H9 (cell line): ENCODE data around the gene TMC2. TPM values are rescaled to one million over a fixed set of nuclear protein-coding genes. Genes with fewer than 3 reads are reported as not detected.
"Not testable (repeated sequence)": the region's sequence is repeated elsewhere in the genome, so short reads cannot be mapped to it uniquely, and the experiment has no call there.

Experiments
- DNase-seq: peaks from one replicate; pipeline ENCODE4 v3.0.0-alpha.2; 2017
- H2AFZ ChIP-seq: one replicate; pipeline ENCODE4 v1.6.1; 2013; ENCODE audit warnings: mild to moderate bottlenecking, low read length, control low read depth, moderate library complexity
- H2AK5ac ChIP-seq: 2 replicates; pipeline ENCODE4 v1.6.1; 2013; ENCODE audit warnings: low read length, control low read depth, mixed read lengths; ENCODE audit not compliant: insufficient read length
- H2BK120ac ChIP-seq: one replicate; pipeline ENCODE4 v1.6.1; 2013; ENCODE audit warnings: low read depth, mild to moderate bottlenecking, low read length, control low read depth, inconsistent platforms; ENCODE audit not compliant: poor library complexity, severe bottlenecking
- H2BK12ac ChIP-seq: 2 replicates; pipeline ENCODE4 v1.6.1; 2013; ENCODE audit warnings: low read length, control low read depth, mixed read lengths, low read depth; ENCODE audit not compliant: insufficient read length
- H2BK15ac ChIP-seq: 2 replicates; pipeline ENCODE4 v1.6.1; 2013; ENCODE audit warnings: low read depth, low read length, control low read depth
- H2BK20ac ChIP-seq: one replicate; pipeline ENCODE4 v1.6.1; 2013; ENCODE audit warnings: low read depth, mild to moderate bottlenecking, low read length, control low read depth, inconsistent platforms; ENCODE audit not compliant: poor library complexity, severe bottlenecking
- H2BK5ac ChIP-seq: 2 replicates; pipeline ENCODE4 v1.6.1; 2013; ENCODE audit warnings: low read length, control low read depth, mixed read lengths; ENCODE audit not compliant: insufficient read length
- H3K14ac ChIP-seq: 2 replicates; pipeline ENCODE4 v1.6.1; 2013; ENCODE audit warnings: low read length, control low read depth; ENCODE audit not compliant: insufficient read depth
- H3K18ac ChIP-seq: 2 replicates; pipeline ENCODE4 v1.6.1; 2013; ENCODE audit warnings: low read depth, mild to moderate bottlenecking, mixed read lengths, low read length, control low read depth; ENCODE audit not compliant: insufficient read length
- H3K23ac ChIP-seq: 2 replicates; pipeline ENCODE4 v1.6.1; 2013; ENCODE audit warnings: low read length, control low read depth, mixed read lengths, low read depth; ENCODE audit not compliant: insufficient read length
- H3K23me2 ChIP-seq: 2 replicates; pipeline ENCODE4 v1.6.1; 2013; ENCODE audit warnings: low read depth, mild to moderate bottlenecking, mixed read lengths, low read length, control low read depth; ENCODE audit not compliant: insufficient read length, poor library complexity, severe bottlenecking
- H3K27ac ChIP-seq: 2 replicates; pipeline ENCODE4 v1.5.1; 2013; ENCODE audit warnings: low read length, control low read depth, mixed read lengths, low read depth; ENCODE audit not compliant: insufficient read length
- H3K27me3 ChIP-seq: 2 replicates; pipeline ENCODE4 v1.6.1; 2013; ENCODE audit warnings: low read length, control low read depth, inconsistent platforms; ENCODE audit not compliant: insufficient read depth
- H3K4ac ChIP-seq: 2 replicates; pipeline ENCODE4 v1.6.1; 2013; ENCODE audit warnings: low read depth, mild to moderate bottlenecking, control low read depth, inconsistent platforms, low read length, moderate library complexity
- H3K4me1 ChIP-seq: 2 replicates; pipeline ENCODE4 v1.6.1; 2013; ENCODE audit warnings: low read length, control low read depth, inconsistent platforms; ENCODE audit not compliant: insufficient read depth
- H3K4me2 ChIP-seq: 2 replicates; pipeline ENCODE4 v1.6.1; 2013; ENCODE audit warnings: low read length, control low read depth, mixed read lengths; ENCODE audit not compliant: insufficient read length, insufficient read depth
- H3K56ac ChIP-seq: 2 replicates; pipeline ENCODE4 v1.6.1; 2013; ENCODE audit warnings: low read depth, mild to moderate bottlenecking, mixed read lengths, low read length, control low read depth; ENCODE audit not compliant: insufficient read length
- H3K79me1 ChIP-seq: 2 replicates; pipeline ENCODE4 v1.6.1; 2013; ENCODE audit warnings: low read depth, mild to moderate bottlenecking, moderate library complexity, low read length, control low read depth, inconsistent platforms; ENCODE audit not compliant: insufficient read depth, poor library complexity, severe bottlenecking
- H3K79me2 ChIP-seq: 2 replicates; pipeline ENCODE4 v1.6.1; 2013; ENCODE audit warnings: low read length, control low read depth, inconsistent platforms; ENCODE audit not compliant: insufficient read depth
- H3K9ac ChIP-seq: 2 replicates; pipeline ENCODE4 v1.6.1; 2013; ENCODE audit warnings: low read length, control low read depth, mixed read lengths; ENCODE audit not compliant: insufficient read length; ENCODE audit errors: extremely low read depth
- H3K9me3 ChIP-seq: one replicate; pipeline ENCODE4 v1.6.1; 2013; ENCODE audit warnings: low read depth, low read length, inconsistent platforms; ENCODE audit not compliant: control insufficient read depth
- H3T11ph ChIP-seq: one replicate; pipeline ENCODE4 v1.6.1; 2013; ENCODE audit warnings: mild to moderate bottlenecking, low read length, control low read depth, inconsistent platforms
- H4K20me1 ChIP-seq: one replicate; pipeline ENCODE4 v1.6.1; 2013; ENCODE audit not compliant: control insufficient read depth, insufficient read length, insufficient read depth
- H4K5ac ChIP-seq: 2 replicates; pipeline ENCODE4 v1.6.1; 2013; ENCODE audit warnings: low read depth, mild to moderate bottlenecking, mixed read lengths, low read length, control low read depth; ENCODE audit not compliant: insufficient read length
- H4K8ac ChIP-seq: replicated peaks from 2 replicates; pipeline ENCODE4 v1.6.1; 2013; ENCODE audit warnings: low read length, control low read depth, mixed read lengths, low read depth; ENCODE audit not compliant: insufficient read length
- H4K91ac ChIP-seq: 2 replicates; pipeline ENCODE4 v1.6.1; 2013; ENCODE audit warnings: low read depth, mild to moderate bottlenecking, moderate library complexity, mixed read lengths, low read length, control low read depth; ENCODE audit not compliant: insufficient read length
- H3K27ac Mint-ChIP-seq, 3 experiments: 2 replicates in 2 of 3; 3 replicates in 1 of 3; pipeline ENCODE4 v1.8.0; 2020 to 2021; ENCODE audit warnings: mixed read lengths in 3 of 3, mild to moderate bottlenecking in 1 of 3, moderate library complexity in 1 of 3
- H3K27me3 Mint-ChIP-seq: 2 replicates; pipeline ENCODE4 v1.8.0; 2021; ENCODE audit warnings: low read depth, mild to moderate bottlenecking, moderate library complexity, mixed read lengths
- H3K36me3 Mint-ChIP-seq, 3 experiments: 2 replicates in 2 of 3; 3 replicates in 1 of 3; pipeline ENCODE4 v1.8.0; 2020 to 2021; ENCODE audit warnings: low read depth in 3 of 3, mixed read lengths in 3 of 3; ENCODE audit not compliant: insufficient read depth in 1 of 3
- H3K4me1 Mint-ChIP-seq, 2 experiments: 2 replicates each; pipeline ENCODE4 v1.8.0; 2020; ENCODE audit warnings: mixed read lengths in 2 of 2
- H3K4me3 Mint-ChIP-seq, 2 experiments: 2 replicates in 1 of 2; 3 replicates in 1 of 2; pipeline ENCODE4 v1.8.0; 2020 to 2021; ENCODE audit warnings: mild to moderate bottlenecking in 2 of 2, mixed read lengths in 2 of 2, moderate library complexity in 1 of 2
- H3K9me3 Mint-ChIP-seq, 2 experiments: 2 replicates in 1 of 2; 3 replicates in 1 of 2; pipeline ENCODE4 v1.8.0; 2020; ENCODE audit warnings: mild to moderate bottlenecking in 2 of 2, mixed read lengths in 2 of 2, moderate library complexity in 1 of 2
- WGBS: extraction: QIAGEN DNeasy Blood & Tissue Kit; methylation state at CpG from one replicate; pipeline ENCODE4 v1.1.7; 2013; ENCODE audit warnings: missing lambda C conversion rate, low lambda C conversion rate, mixed read lengths; ENCODE audit not compliant: insufficient read length; ENCODE audit errors: extremely low coverage; 5-methylcytosine and 5-hydroxymethylcytosine counted together
- total RNA-seq: library from RNA; stranded (reverse); gene quantifications from 2 replicates; pipeline ENCODE4 v1.2.1, GENCODE V29; 2021
- TF ChIP-seq, protein P1 (sequence below): fragments of 200-600 bp; sonication (generic); conservative IDR thresholded peaks from 3 replicates; pipeline ENCODE4 v1.8.0; 2021; ENCODE audit warnings: antibody characterized with exemption, mild to moderate bottlenecking

TMC2 gene
- total RNA-seq, 1 experiment from 2014 or later: not detected

GRCh38 chr20:2680046-2680445 lies 143.7 kb downstream of the TMC2 start:
- no peaks in the 10 kb centered on the region for H3K9me3 Mint-ChIP-seq
- H3K27me3 Mint-ChIP-seq: peaks cover 69% of the 10 kb centered on the region
- Histone ChIP-seq H2BK20ac (no peak overlapping the region), H3K9ac (no peak overlapping the region), H3K4me2 (no peak overlapping the region), H3T11ph (no peak overlapping the region), H3K14ac (no peak overlapping the region), H3K27ac (no peak overlapping the region), H3K27me3 (no peaks in the 10 kb centered on the region), H4K8ac (no peak overlapping the region), H3K79me2 (no peaks in the 10 kb centered on the region), H2BK5ac (no peak overlapping the region), H2AK5ac (no peak overlapping the region), H2BK12ac (no peak overlapping the region), H3K4ac (no peak overlapping the region), H3K9me3 (no peaks in the 10 kb centered on the region), H3K4me1 (no peaks in the 10 kb centered on the region), H3K23ac (no peak overlapping the region), H3K79me1 (no peaks in the 10 kb centered on the region), H2BK15ac (no peak overlapping the region), H2AFZ (no peak overlapping the region), H4K5ac (no peak overlapping the region), H3K23me2 (no peaks in the 10 kb centered on the region), H4K91ac (no peak overlapping the region), H3K56ac (no peak overlapping the region), H2BK120ac (no peak overlapping the region), H4K20me1 (no peaks in the 10 kb centered on the region), H3K18ac (no peak overlapping the region)
- H3K36me3 Mint-ChIP-seq: no peaks in the 10 kb centered on the region
- TF ChIP-seq, protein P1, sequence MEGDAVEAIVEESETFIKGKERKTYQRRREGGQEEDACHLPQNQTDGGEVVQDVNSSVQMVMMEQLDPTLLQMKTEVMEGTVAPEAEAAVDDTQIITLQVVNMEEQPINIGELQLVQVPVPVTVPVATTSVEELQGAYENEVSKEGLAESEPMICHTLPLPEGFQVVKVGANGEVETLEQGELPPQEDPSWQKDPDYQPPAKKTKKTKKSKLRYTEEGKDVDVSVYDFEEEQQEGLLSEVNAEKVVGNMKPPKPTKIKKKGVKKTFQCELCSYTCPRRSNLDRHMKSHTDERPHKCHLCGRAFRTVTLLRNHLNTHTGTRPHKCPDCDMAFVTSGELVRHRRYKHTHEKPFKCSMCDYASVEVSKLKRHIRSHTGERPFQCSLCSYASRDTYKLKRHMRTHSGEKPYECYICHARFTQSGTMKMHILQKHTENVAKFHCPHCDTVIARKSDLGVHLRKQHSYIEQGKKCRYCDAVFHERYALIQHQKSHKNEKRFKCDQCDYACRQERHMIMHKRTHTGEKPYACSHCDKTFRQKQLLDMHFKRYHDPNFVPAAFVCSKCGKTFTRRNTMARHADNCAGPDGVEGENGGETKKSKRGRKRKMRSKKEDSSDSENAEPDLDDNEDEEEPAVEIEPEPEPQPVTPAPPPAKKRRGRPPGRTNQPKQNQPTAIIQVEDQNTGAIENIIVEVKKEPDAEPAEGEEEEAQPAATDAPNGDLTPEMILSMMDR: no peak
- H3K27ac Mint-ChIP-seq: no peak overlapping the region
- WGBS: no CpG with 5 or more reads among the region's 4 CpGs
- H3K4me1 Mint-ChIP-seq: no peaks in the 10 kb centered on the region
- H3K4me3 Mint-ChIP-seq: no peak overlapping the region
- no peak for DNase-seq

- H3K27ac ChIP-seq, H3T11ph ChIP-seq, H2BK5ac ChIP-seq, H3K9me3 Mint-ChIP-seq, H3K9ac ChIP-seq, H3K4me2 ChIP-seq, H3K23ac ChIP-seq, H2AK5ac ChIP-seq, H4K5ac ChIP-seq, H3K4me1 ChIP-seq, H4K20me1 ChIP-seq, H3K4me1 Mint-ChIP-seq, H2BK15ac ChIP-seq, H3K23me2 ChIP-seq, H2AFZ ChIP-seq, H3K79me1 ChIP-seq, H3K18ac ChIP-seq, H3K36me3 Mint-ChIP-seq, H4K91ac ChIP-seq, H3K27me3 ChIP-seq, H4K8ac ChIP-seq, H3K27ac Mint-ChIP-seq, H3K4ac ChIP-seq, H2BK12ac ChIP-seq, H3K79me2 ChIP-seq, H2BK120ac ChIP-seq, H3K14ac ChIP-seq, H2BK20ac ChIP-seq, H3K4me3 Mint-ChIP-seq, DNase-seq, H3K56ac ChIP-seq, H3K9me3 ChIP-seq: not testable (repeated sequence)
- H3K27me3 Mint-ChIP-seq: peaks cover 81% of the 10 kb centered on the region
- 100% methylated on average over 2 of the region's 3 CpGs for WGBS
These were observed 145.7 kb downstream of the TMC2 start for GRCh38 chr20:2682040-2682439.
